ENCODE results near the gene TRIM5.

TRIM5 gene

DNA sequence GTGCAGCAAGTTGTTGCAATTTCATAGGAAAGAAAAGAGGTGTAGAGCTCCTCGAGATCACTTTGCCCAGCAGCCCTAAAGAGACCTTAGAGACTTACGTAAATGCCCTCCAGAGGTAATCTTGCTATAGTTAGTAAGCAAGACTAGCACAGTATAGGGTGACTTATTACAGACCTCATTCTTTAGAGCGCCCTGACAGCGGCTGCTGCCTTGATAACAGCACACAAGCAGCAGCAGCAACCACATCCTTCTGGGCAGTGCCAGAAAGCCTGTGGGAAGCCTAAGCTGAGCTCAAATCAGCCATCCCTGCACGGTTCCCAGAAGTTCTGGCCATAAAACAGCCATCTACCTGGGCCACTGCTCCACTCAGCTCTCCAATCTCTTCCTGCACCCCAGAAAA, 28.8 kb upstream of the TRIM5 start:
- ChIA-PET CTCF (interaction anchor here (1.3 kb wide), 1 partner anchor 114 kb away, joined by 4 read pairs; no protein-coding TSS in a partner anchor), POLR2A (no interaction called here)
- H3K4me3 ChIP-seq (ENCODE audit: low read depth, low read length), result no peak overlapping the region
- TF ChIP-seq CTCF (IDR thresholded peaks at IDR 0.05; ENCODE audit: insufficient read depth, low read length, missing control alignments), result no peak
- no peak for DNase-seq (ENCODE audit: low read depth, low spot score)

- H3K4me3 ChIP-seq (ENCODE audit: low read depth, low read length), result no peak overlapping the region
- peak; percentile 8 for TF ChIP-seq CTCF (IDR thresholded peaks at IDR 0.05; ENCODE audit: insufficient read depth, low read length, missing control alignments)
- no peak for DNase-seq (ENCODE audit: low read depth, low spot score)
- POLR2A ChIA-PET, result no interaction called here
- CTCF ChIA-PET, result no interaction called here
Measured at GRCh38 chr11:5712507-5712906, 27.6 kb upstream of the TRIM5 start.

- no peak for TF ChIP-seq CTCF (IDR thresholded peaks at IDR 0.05; ENCODE audit: insufficient read depth, low read length, missing control alignments)
- POLR2A ChIA-PET, result no interaction called here
- CTCF ChIA-PET, result no interaction called here
- no peak for DNase-seq (ENCODE audit: low read depth, low spot score)
- no peak overlapping the region for H3K4me3 ChIP-seq (ENCODE audit: low read depth, low read length)
Measured at GRCh38 chr11:5705688-5706087, 20.8 kb upstream of the TRIM5 start.

DNA sequence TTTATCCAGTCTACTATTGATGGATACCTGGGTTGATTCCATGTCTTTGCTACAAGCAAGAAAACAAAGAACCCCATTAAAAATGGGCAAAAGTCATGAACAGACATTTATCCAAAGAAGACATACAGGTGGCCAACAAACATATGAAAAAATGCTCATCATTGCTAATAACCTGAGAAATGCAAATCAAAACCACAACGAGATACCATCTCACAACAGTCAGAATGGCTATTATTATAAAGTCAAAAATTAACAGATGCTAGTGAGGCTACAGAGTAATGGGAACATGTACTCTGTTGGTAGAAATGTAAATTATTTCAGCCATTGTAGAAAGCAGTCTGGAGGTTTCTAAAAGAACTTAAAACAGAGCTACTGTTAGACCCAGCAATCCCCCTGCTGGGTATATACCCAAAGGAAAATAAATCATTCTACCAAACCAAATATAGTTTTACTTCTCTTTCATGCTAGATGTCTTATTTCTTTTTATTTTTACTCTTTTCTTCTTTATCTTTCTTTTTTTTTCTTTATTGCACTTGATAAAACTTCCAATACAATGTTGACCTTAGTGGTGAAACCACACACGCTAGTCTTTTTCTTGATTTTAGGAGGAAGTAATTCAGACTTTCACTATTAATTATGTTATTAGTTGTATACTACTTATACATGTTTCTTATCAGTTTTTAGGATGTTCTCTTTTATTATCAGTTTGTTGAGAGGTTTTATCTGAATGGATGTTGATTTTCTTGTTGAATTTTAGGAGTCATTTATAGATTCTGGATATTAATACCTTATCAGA, 19.1 kb upstream of the TRIM5 start:
- H3K4me3 ChIP-seq (ENCODE audit: low read depth, low read length), result no peak overlapping the region
- ChIA-PET POLR2A (no interaction called here), CTCF (no interaction called here)
- no peak for DNase-seq (ENCODE audit: low read depth, low spot score)
- no peak for TF ChIP-seq CTCF (IDR thresholded peaks at IDR 0.05; ENCODE audit: insufficient read depth, low read length, missing control alignments)

DNA sequence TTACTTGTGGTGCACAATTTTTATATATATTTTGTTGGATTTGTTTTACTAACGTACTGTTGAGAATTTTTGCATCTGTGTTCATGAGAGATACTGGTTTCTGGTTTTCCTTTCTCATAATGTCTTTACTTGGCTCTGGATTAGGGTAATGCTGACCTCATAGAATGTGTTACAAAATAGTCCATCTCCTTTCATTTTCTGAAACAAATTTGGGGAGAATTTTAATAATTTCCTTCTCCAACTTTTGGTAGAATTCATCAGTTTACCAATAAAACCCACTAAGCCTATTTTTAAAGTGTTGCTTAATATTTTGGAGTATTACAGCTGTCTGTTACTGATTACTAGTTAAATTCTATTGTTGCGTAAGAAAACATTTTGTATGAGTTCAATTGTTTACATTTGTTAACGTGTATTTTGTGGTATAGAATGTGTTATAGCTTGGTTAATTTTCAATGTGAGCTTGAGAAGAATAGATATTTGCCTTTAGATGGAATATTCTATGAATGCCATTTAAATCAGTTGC, 16.2 kb upstream of the TRIM5 start:
- no peak for DNase-seq (ENCODE audit: low read depth, low spot score)
- POLR2A ChIA-PET, result no interaction called here
- CTCF ChIA-PET, result interaction anchor here (2.2 kb wide), 1 partner anchor 16 kb away, joined by 8 read pairs; the partner anchor contains the start of gene TRIM5
- no peak overlapping the region for H3K4me3 ChIP-seq (ENCODE audit: low read depth, low read length)
- no peak for TF ChIP-seq CTCF (IDR thresholded peaks at IDR 0.05; ENCODE audit: insufficient read depth, low read length, missing control alignments)

- no peak for DNase-seq (ENCODE audit: low read depth, low spot score)
- ChIA-PET POLR2A (no interaction called here), CTCF (interaction anchor here (2.2 kb wide), 1 partner anchor 16 kb away, joined by 8 read pairs; the partner anchor contains the start of gene TRIM5)
- no peak for TF ChIP-seq CTCF (IDR thresholded peaks at IDR 0.05; ENCODE audit: insufficient read depth, low read length, missing control alignments)
- H3K4me3 ChIP-seq (ENCODE audit: low read depth, low read length), result no peak overlapping the region
Measured at GRCh38 chr11:5700421-5701054, 15.7 kb upstream of the TRIM5 start.
